CD4-positive, alpha-beta T cell (primary cell): ENCODE results near the gene NPLOC4. TPM values are rescaled to one million over a fixed set of nuclear protein-coding genes. Genes with fewer than 3 reads are reported as not detected.

Experiments used
- ATAC-seq: fragments of 200-7000 bp; cut with Tn5 transposase; one replicate; pipeline ENCODE4 v1.10.0; 2022; ENCODE audit warnings: mild to moderate bottlenecking; ENCODE audit not compliant: poor library complexity
- CTCF ChIA-PET: fragments of 350-600 bp; sonication (Branson Sonifier 250); formaldehyde crosslinking; loops from one replicate; lab custom pipeline; 2021; ENCODE audit warnings: antibody characterized with exemption, inconsistent platforms; lab: Charles Lee
- POLR2A ChIA-PET: fragments of 350-600 bp; sonication (Branson Sonifier 250); formaldehyde crosslinking; loops from one replicate; lab custom pipeline; 2021; ENCODE audit warnings: antibody characterized with exemption, inconsistent platforms; lab: Charles Lee
- DNase-seq, 14 experiments: peaks; one replicate each; pipeline ENCODE4 v3.0.0-alpha.2; 2013 to 2020; ENCODE audit warnings: mixed read lengths in 2 of 14
- H3K27ac ChIP-seq, 2 donors: one replicate each; pipeline versions ENCODE4 v1.5.1 to v1.7.0; 2013; ENCODE audit warnings: low read length in 2 of 2, low read depth in 1 of 2, mild to moderate bottlenecking in 1 of 2
- H3K27me3 ChIP-seq, 2 experiments: 1 replicate in 1 of 2; 2 replicates in 1 of 2; pipeline versions ENCODE4 v1.6.1 to v1.7.0; 2013; ENCODE audit warnings: low read length in 2 of 2, control low read depth in 1 of 2, mild to moderate bottlenecking in 1 of 2, moderate library complexity in 1 of 2; ENCODE audit not compliant: insufficient read depth in 2 of 2, control insufficient read depth in 1 of 2
- H3K36me3 ChIP-seq: one replicate; pipeline ENCODE4 v1.6.1; 2013; ENCODE audit warnings: low read length, control low read depth; ENCODE audit not compliant: insufficient read depth
- H3K4me1 ChIP-seq: one replicate; pipeline ENCODE4 v1.6.1; 2013; ENCODE audit warnings: low read length, control low read depth; ENCODE audit not compliant: insufficient read depth
- H3K4me3 ChIP-seq: one replicate; pipeline ENCODE4 v1.5.1; 2013; ENCODE audit warnings: mild to moderate bottlenecking, low read length, moderate library complexity
- H3K9me3 ChIP-seq, 2 experiments: 1 replicate in 1 of 2; 2 replicates in 1 of 2; pipeline versions ENCODE4 v1.6.1 to v1.7.0; 2013; ENCODE audit warnings: low read length in 2 of 2, mild to moderate bottlenecking in 2 of 2, control low read depth in 1 of 2, moderate library complexity in 1 of 2; ENCODE audit not compliant: control insufficient read depth in 1 of 2, insufficient read depth in 1 of 2
- H3K27ac Mint-ChIP-seq: one replicate; pipeline ENCODE4 v1.8.0; 2020; ENCODE audit warnings: mixed read lengths
- H3K27me3 Mint-ChIP-seq: one replicate; pipeline ENCODE4 v1.8.0; 2021; ENCODE audit warnings: mixed read lengths
- H3K36me3 Mint-ChIP-seq: one replicate; pipeline ENCODE4 v1.8.0; 2021; ENCODE audit warnings: low read depth, mixed read lengths
- H3K4me1 Mint-ChIP-seq: one replicate; pipeline ENCODE4 v1.8.0; 2021; ENCODE audit warnings: low read depth, mixed read lengths
- H3K4me3 Mint-ChIP-seq: one replicate; pipeline ENCODE4 v1.8.0; 2020; ENCODE audit warnings: mild to moderate bottlenecking, mixed read lengths
- H3K9me3 Mint-ChIP-seq: one replicate; pipeline ENCODE4 v1.8.0; 2020; ENCODE audit warnings: mixed read lengths
- CTCF ChIP-seq: fragments of 200-600 bp; IDR thresholded peaks from one replicate; pipeline ENCODE4 v1.8.0; 2022; ENCODE audit warnings: antibody characterized with exemption, mild to moderate bottlenecking
- intact Hi-C, 2 experiments: fragments of 100-400 bp; cut with DNase I in 1 of 2; cut with micrococcal nuclease in 1 of 2; formaldehyde crosslinking; loops; one replicate each; pipeline versions ENCODE4 v1.15.1 to v1.9.0; 2023 to 2025; cut with DNase I, micrococcal nuclease
- total RNA-seq, 174 experiments: library from RNA in 2 of 174; stranded (reverse) in 2 of 174; gene quantifications; one replicate each; pipeline ENCODE4 v1.2.3 and lab custom pipeline; 2021 to 2026

The NPLOC4 gene
- total RNA-seq, 2 experiments from 2014 or later = 61.0 to 62.4 TPM

GRCh38 chr17:81508639-81509206 is 128.2 kb downstream of the NPLOC4 start:
- Mint-ChIP-seq H3K4me1 (peaks cover 43% of the 10 kb centered on the region), H3K9me3 (no peaks in the 10 kb centered on the region)
- CTCF ChIA-PET = interaction anchor here (0.8 to 2.0 kb wide), 3 partner anchors 10 to 217 kb away, joined by 3 to 6 read pairs (median 4); no protein-coding TSS in a partner anchor

More at GRCh38 chr17:81508639-81509206, 128.2 kb downstream of the NPLOC4 start:
- H3K27ac Mint-ChIP-seq = peak overlapping the region; percentile 90
- no peaks in the 10 kb centered on the region for H3K27me3 Mint-ChIP-seq
- Histone ChIP-seq H3K27me3 (no peaks in the 10 kb centered on the region), H3K4me1 (peaks cover 40% of the 10 kb centered on the region), H3K27ac (peak overlapping the region; percentile 47 to 72), H3K36me3 (peaks cover 35% of the 10 kb centered on the region), H3K4me3 (peak overlapping the region; percentile 98), H3K9me3 (peaks cover 0 to 4% of the 10 kb centered on the region in 2 experiments)
- DNase-seq = peak in 1 of 14 experiments; percentile 33
- peaks cover 49% of the 10 kb centered on the region for H3K36me3 Mint-ChIP-seq
- POLR2A ChIA-PET = interaction anchor here (0.7 to 9.3 kb wide), 14 partner anchors 9 to 1669 kb away, joined by 3 to 93 read pairs (median 5); partner anchors contain the start of genes BAHCC1, CBX4 and FAAP100
- no peak for ATAC-seq
- intact Hi-C loops = loop anchor here in 1 of 2 experiments (5.0 kb wide), 1 partner anchor 111 kb away; the partner anchor contains the start of gene BAHCC1
- TF ChIP-seq CTCF = no peak
- H3K4me3 Mint-ChIP-seq = peak overlapping the region; percentile 99

Other genes starting within 250 kb of the NPLOC4 start
- under 1 TPM; 0.20 to 0.41 TPM for gene BAHCC1, start 241.7 kb downstream of the NPLOC4 start, total RNA-seq
- gene ACTG1, start 124.3 kb downstream of the NPLOC4 start, total RNA-seq = 1,000 to 10,000 TPM; 1,296 to 1,318 TPM
- 1 to 10 TPM; 1.0 to 1.1 TPM for gene FSCN2, start 108.7 kb downstream of the NPLOC4 start, total RNA-seq
- 10 to 100 TPM; 18.7 to 19.7 TPM for gene FAAP100, start 84.8 kb downstream of the NPLOC4 start, total RNA-seq
- gene TSPAN10, start 84 bp upstream of the NPLOC4 start, total RNA-seq = under 1 TPM in 1 of 2 experiments, not detected in 1; 0.17 TPM
- under 1 TPM; 0.49 to 0.92 TPM for gene PDE6G, start 19.4 kb upstream of the NPLOC4 start, total RNA-seq
- gene OXLD1, start 29.5 kb upstream of the NPLOC4 start, total RNA-seq = 10 to 100 TPM; 24.6 to 25.3 TPM
- 10 to 100 TPM; 20.8 to 21.7 TPM for gene CCDC137, start 29.6 kb upstream of the NPLOC4 start, total RNA-seq
- 10 to 100 TPM; 35.7 to 38.5 TPM for gene ARL16, start 46.7 kb upstream of the NPLOC4 start, total RNA-seq
- 100 to 1,000 TPM; 118 to 127 TPM for gene HGS, start 46.9 kb upstream of the NPLOC4 start, total RNA-seq
- gene MRPL12, start 66.3 kb upstream of the NPLOC4 start, total RNA-seq = 10 to 100 TPM; 26.2 to 26.5 TPM
- gene SLC25A10, start 75.2 kb upstream of the NPLOC4 start, total RNA-seq = 1 to 10 TPM; 4.6 TPM
- not detected for gene GCGR, start 167.0 kb upstream of the NPLOC4 start, total RNA-seq
- gene MCRIP1, start 196.2 kb upstream of the NPLOC4 start, total RNA-seq = 10 to 100 TPM; 36.9 to 37.7 TPM
- not detected for gene PPP1R27, start 197.9 kb upstream of the NPLOC4 start, total RNA-seq
- 100 to 1,000 TPM; 223 to 233 TPM for gene P4HB, start 223.4 kb upstream of the NPLOC4 start, total RNA-seq
- 100 to 1,000 TPM; 706 to 715 TPM for gene ARHGDIA, start 234.2 kb upstream of the NPLOC4 start, total RNA-seq